Measurements from ENCODE around the gene PCSK4.
A peak's percentile ranks its signal among the peaks of the same experiment; 100 is the strongest.
"Not testable (repeated sequence)": the region's sequence is repeated elsewhere in the genome, so short reads cannot be mapped to it uniquely, and the experiment has no call there.

The PCSK4 gene

DNA sequence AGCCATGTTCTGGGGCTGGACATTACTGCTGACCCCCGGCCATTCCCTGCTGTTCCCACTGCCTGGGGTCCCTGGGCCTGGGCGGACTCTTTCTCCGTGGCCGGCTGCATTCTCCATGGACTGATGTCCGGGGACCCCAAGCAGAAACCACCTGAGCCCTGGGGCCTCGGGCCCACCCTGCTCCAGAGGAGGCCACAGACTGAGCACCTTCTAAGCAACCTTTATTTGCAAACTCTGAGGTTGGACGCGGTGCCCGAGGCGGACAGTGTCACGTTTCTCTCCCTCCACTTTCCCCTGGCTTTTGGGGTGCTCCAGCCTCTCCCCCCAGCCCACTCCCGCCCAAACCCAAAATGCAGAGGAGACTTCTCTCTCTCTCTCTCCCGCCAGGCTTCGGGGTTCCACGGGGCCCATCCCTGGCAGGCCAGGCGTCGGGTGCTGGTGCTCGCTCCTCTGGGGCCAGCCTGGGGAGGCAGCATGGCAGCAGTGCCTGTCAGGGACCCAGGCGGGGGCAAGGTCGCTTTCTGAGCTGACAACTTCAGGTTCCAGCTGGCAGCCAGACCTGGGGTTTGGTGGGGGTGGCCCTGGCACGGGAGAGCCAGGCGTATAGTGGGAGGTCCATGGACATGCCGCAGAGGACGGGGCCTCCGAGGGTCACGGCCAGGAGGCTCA, 8.8 kb downstream of the PCSK4 start:
- DNase-seq: no peak
- TF ChIP-seq GATA1 (IDR thresholded peaks at IDR 0.05; ENCODE audit: low read depth, low read length) (no peak), POLR2A (IDR thresholded peaks at IDR 0.05; ENCODE audit: low read length) (no peak)

DNA sequence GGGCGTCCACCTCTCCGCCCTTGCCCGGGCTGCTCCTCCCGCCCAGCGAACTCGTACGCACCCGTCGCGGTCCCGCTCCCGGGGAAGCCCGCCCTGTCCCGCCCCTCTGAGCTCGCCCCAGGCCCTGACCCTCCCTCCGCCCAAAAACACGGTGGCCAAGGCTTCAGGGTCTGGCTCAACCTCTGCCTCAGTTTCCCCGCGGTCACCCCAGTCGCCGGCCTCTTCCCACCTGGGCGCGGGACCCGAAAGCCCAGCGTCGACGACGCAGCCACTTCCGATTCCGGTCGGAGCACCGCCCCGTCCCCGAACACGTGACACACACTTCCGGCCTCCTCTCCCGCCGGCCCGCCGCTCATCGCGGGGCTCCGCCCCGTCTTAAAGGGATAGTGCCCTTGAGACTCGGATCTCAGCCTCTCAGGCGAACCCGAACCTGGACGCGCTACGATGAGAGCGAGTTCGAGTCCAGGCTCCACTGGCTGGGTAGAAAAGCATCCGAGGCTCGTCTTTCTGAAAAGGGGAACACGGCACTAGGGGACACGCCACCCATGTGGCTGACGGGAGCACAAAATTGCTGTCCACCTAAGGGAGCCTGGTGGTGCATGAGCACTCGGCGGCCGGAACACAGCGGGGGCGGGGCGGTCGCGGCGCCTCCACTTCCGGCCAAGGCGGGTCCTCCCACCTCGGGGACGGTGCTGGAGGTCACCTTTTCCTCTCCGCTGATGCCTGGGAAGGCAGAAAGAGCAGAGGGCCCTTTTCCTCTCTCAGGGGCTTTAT, 11.0 kb downstream of the PCSK4 start, which contains the start of gene C19orf25:
Gene C19orf25 (minus strand): TSS at position 282 of the 774 bp plus-strand sequence. CDS start 312 bp downstream, outside the sequence.
- DNase-seq: peak; percentile 95 to 96
- TF ChIP-seq POLR2A (IDR thresholded peaks at IDR 0.05; ENCODE audit: low read length) (peak; percentile 77), GATA1 (IDR thresholded peaks at IDR 0.05; ENCODE audit: low read depth, low read length) (no peak)

- not testable (repeated sequence) for DNase-seq
These were observed 13.1 kb downstream of the PCSK4 start for GRCh38 chr19:1477056-1477455.

- TF ChIP-seq POLR2A (IDR thresholded peaks at IDR 0.05; ENCODE audit: low read length) (no peak), GATA1 (IDR thresholded peaks at IDR 0.05; ENCODE audit: low read depth, low read length) (no peak)
These were observed 14.3 kb downstream of the PCSK4 start for GRCh38 chr19:1475751-1476437.

GRCh38 chr19:1474765-1475351, 15.3 kb downstream of the PCSK4 start:
- TF ChIP-seq GATA1 (IDR thresholded peaks at IDR 0.05; ENCODE audit: low read depth, low read length) (no peak), POLR2A (IDR thresholded peaks at IDR 0.05; ENCODE audit: low read length) (no peak)
- no peak for DNase-seq

More at GRCh38 chr19:1475751-1476437, 14.3 kb downstream of the PCSK4 start:
- DNase-seq: no peak

- no peak for TF ChIP-seq POLR2A (IDR thresholded peaks at IDR 0.05; ENCODE audit: low read length)
- TF ChIP-seq GATA1 (IDR thresholded peaks at IDR 0.05; ENCODE audit: low read depth, low read length): no peak
- DNase-seq: no peak
These were observed 16.0 kb downstream of the PCSK4 start for GRCh38 chr19:1474011-1474764.

DNA sequence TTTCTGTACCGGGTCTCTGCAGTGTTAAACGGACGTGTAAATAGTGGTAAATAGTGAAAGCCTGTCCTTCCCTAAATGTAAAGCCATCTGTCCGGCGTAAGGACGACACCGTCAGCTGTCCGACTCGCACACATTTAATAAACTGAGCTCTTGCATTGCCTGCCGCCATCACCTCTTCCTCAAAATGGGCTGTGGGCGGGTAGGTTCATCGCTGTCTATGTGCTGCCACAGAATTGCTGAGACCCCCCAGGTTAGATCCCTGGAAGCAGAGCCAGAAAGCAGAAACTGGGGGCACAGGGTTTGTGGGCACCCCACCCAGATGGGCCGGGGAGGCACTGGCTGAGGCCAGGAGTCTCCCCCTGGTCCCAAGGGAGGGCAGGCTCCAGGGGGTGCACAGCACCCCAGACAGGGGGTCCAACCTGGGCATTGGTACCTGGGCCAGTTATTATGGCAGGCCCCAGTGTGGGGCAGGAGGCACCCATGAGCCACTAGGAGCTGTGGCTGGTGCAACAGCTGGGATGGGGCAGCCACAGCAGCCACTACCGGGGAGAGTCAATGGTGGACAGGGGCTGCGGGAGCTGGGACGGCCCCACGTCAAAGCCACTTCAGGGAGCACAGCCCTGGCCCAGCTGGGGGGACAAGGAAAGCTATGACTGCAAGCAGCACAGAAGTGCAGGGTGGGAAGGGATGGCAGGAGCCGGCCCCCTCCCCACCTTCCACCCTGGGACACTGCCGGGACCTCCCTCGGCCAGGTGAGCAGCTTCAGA, 16.9 kb downstream of the PCSK4 start:
- TF ChIP-seq POLR2A (IDR thresholded peaks at IDR 0.05; ENCODE audit: low read length) (no peak), GATA1 (IDR thresholded peaks at IDR 0.05; ENCODE audit: low read depth, low read length) (no peak)
- DNase-seq: no peak

DNA sequence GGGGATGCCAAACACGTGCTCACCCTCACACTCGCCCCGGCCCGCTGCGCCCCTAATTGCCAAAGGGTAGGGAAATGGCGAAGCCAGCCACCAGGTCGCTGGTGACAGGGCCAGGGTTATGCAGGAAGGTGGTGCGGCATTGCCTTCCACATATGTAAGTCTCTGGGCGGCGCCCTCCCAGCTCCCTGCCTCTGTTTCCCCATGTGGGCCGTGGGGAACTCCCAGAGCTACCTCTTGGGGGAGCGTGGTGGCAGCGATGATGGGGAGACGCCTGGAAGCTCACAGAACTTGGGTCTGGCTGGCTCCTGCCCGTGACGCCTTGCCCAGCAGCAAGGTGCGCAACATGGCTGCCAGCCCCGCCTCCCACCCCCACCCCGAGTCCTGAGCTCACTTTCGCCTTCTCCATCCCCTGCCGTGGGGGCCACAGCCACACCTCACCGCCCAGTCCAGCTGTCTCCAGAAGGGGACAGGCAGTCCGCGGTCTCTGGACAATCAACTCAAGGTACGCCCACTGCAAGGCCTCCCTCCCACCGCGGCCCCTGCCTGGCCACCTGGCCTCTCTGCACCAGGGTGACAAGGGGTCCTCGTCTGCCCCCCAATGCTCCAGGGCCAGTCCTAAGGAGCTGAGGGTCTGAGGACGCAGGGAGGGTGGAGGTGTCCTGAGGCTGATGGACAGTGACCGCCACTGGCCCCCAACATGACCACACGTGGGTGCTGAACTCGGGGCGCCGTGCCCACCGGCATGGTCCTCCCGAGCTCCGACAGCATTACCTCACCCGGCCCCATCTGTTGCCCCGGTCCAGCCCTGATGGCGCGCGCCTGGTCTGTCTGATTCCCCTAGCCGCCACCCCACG, 17.7 kb downstream of the PCSK4 start:
- TF ChIP-seq GATA1 (IDR thresholded peaks at IDR 0.05; ENCODE audit: low read depth, low read length): no peak
- TF ChIP-seq POLR2A (IDR thresholded peaks at IDR 0.05; ENCODE audit: low read length): no peak
- DNase-seq: no peak

- TF ChIP-seq POLR2A (IDR thresholded peaks at IDR 0.05; ENCODE audit: low read length): no peak
- TF ChIP-seq GATA1 (IDR thresholded peaks at IDR 0.05; ENCODE audit: low read depth, low read length): no peak
- DNase-seq: no peak
These were observed 18.5 kb downstream of the PCSK4 start for GRCh38 chr19:1471515-1472160.

- no peak for DNase-seq
- no peak for TF ChIP-seq GATA1 (IDR thresholded peaks at IDR 0.05; ENCODE audit: low read depth, low read length)
- TF ChIP-seq POLR2A (IDR thresholded peaks at IDR 0.05; ENCODE audit: low read length): no peak
These were observed 19.1 kb downstream of the PCSK4 start for GRCh38 chr19:1471010-1471514.

DNA sequence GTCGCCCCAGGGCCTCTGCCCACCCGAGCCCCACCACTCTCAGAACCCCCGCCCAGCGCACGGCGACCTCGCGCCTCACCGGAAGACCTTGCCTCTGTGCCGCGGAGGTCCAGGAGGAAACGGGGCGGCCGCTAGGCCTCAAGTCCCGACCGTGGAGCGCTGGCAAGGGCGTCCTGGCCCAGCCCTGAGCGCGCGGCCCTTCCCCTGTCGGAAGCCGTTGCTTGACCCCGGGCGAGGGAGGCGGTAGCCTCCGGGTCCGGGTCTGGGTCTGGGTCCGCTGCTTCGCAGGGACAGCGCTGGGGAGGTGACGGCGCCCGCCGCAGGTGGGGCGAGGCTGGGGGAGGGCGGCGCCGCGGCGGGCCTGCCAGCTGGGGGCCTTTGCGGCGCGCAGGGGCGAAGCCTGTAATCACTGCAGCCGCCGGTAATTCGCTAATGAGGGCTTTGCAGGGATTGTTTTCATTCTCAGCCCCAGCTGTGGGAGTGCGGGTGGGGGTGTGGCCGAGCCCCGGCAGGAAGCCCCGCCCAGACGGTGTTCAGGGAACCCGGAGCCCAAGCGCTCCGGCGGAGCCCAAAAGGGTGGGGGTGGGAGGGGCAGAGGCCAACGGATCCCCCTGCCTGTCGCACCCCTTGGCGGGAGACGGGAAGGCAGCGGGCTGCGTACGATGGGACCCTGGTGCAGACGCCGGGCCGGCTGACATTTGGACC, 19.7 kb downstream of the PCSK4 start:
- no peak for DNase-seq
- TF ChIP-seq GATA1 (IDR thresholded peaks at IDR 0.05; ENCODE audit: low read depth, low read length) (no peak), POLR2A (IDR thresholded peaks at IDR 0.05; ENCODE audit: low read length) (no peak)

All from erythroblast (primary cell).